ENCODE results near the gene TMEM235. TPM values are rescaled to one million over a fixed set of nuclear protein-coding genes. Genes with fewer than 3 reads are reported as not detected.

TMEM235 gene
- polyA plus RNA-seq (2011; rRNA removed) (not detected in 2 replicates), polyA minus RNA-seq (2011; rRNA and poly(A)+ RNA removed) (not detected in 2 replicates)

DNA sequence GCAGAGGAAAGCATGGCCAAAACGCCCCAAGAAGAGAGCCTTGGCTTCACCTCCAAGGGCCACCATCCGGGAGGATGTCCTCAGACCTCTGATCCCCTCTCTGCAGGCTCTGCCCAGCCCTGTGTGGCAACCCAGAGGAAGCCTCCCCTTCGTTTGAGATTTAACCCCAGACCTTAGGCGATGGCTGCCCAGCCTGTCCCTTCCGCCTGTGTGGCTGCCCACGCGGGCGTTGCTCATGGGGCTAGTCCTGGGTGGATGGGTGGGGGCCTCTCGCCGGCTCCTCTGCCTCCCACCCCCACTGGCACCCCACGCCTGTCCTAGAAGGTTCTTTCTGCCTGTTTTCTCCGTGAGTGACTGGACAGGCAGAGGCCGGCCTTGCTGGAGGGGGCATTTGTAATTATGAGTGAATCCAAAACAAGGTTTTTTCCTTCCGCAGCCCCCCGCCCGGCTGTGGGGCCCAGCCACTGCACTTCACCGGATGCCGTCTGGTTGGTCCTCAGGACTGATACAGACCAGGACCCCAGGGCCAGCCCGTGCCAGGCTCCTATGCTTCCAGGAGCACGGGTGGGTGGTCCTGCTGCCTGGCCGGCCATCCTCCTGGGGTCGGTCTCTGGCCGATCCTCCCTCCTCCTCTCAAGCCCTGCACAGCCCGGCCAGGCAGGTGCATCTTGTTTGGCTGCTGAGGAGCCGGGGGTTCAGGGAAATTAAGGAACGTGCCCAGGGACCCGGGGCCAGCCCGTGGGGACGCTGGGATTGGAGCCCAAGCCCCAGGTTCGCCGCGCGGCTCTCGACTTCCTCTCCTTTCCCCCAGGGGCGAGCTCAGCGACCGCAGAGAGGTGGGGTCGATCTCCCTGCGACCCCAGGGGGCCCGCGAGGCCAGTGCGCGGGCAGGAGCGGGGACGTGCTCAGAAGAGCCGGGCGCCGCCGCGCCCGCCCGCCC lies at the start of gene TMEM235:
Gene TMEM235 (plus strand): TSS at position 636 of the 940 bp plus-strand sequence. CDS start 393 bp downstream, outside the sequence.
- no peak for DNase-seq (ENCODE audit: low read depth, low spot score)
- Histone ChIP-seq H3K27ac (ENCODE audit: low read depth, low read length) (no peak within 1 kb of the TSS), H3K27me3 (ENCODE audit: control insufficient read depth, insufficient read depth, low read length) (peaks cover 35% of the 10 kb centered on the region), H3K4me3 (ENCODE audit: low read depth, low read length) (no peak within 1 kb of the TSS), H3K9me3 (ENCODE audit: control insufficient read depth, insufficient read depth, low read length) (no peaks in the 10 kb centered on the region; the same call in 1 of the 2 replicates)
- TF ChIP-seq, protein P1, sequence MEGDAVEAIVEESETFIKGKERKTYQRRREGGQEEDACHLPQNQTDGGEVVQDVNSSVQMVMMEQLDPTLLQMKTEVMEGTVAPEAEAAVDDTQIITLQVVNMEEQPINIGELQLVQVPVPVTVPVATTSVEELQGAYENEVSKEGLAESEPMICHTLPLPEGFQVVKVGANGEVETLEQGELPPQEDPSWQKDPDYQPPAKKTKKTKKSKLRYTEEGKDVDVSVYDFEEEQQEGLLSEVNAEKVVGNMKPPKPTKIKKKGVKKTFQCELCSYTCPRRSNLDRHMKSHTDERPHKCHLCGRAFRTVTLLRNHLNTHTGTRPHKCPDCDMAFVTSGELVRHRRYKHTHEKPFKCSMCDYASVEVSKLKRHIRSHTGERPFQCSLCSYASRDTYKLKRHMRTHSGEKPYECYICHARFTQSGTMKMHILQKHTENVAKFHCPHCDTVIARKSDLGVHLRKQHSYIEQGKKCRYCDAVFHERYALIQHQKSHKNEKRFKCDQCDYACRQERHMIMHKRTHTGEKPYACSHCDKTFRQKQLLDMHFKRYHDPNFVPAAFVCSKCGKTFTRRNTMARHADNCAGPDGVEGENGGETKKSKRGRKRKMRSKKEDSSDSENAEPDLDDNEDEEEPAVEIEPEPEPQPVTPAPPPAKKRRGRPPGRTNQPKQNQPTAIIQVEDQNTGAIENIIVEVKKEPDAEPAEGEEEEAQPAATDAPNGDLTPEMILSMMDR (IDR thresholded peaks at IDR 0.05; ENCODE audit: low read depth, low read length), result no peak
- ChIA-PET POLR2A (no interaction called here), CTCF (no interaction called here)

DNA sequence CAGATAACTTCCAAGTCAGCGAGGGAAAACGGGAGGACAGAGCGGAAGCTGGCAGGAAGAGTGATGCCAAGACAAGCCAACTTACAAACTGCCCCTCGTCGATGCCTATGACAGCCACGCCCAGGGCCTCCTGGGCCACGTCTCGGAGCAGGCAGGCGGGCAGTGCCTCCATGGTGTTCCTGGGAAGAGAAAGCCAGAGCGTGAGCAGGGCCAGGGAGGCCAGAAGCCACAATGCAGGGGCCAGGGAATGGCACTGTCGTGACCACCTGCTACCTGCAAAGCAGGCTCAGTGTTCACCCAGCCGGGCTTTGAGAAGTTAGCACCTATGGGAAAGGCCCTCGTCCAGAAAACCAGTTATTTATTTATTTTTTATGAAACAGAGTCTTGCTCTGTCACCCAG lies 48.9 kb upstream of the TMEM235 start:
- Histone ChIP-seq H3K4me3 (ENCODE audit: low read depth, low read length) (no peak overlapping the region), H3K27me3 (ENCODE audit: control insufficient read depth, insufficient read depth, low read length) (no peaks in the 10 kb centered on the region), H3K27ac (ENCODE audit: low read depth, low read length) (no peak overlapping the region), H3K9me3 (ENCODE audit: control insufficient read depth, insufficient read depth, low read length) (peaks cover 3% of the 10 kb centered on the region; the same call in 1 of the 2 replicates)
- DNase-seq (ENCODE audit: low read depth, low spot score), result no peak
- ChIA-PET CTCF (no interaction called here), POLR2A (interaction anchor here (0.7 kb wide), 1 partner anchor 44 kb away, joined by 7 read pairs; no protein-coding TSS in a partner anchor)
- TF ChIP-seq, protein P1 (IDR thresholded peaks at IDR 0.05; ENCODE audit: low read depth, low read length), result no peak

DNA sequence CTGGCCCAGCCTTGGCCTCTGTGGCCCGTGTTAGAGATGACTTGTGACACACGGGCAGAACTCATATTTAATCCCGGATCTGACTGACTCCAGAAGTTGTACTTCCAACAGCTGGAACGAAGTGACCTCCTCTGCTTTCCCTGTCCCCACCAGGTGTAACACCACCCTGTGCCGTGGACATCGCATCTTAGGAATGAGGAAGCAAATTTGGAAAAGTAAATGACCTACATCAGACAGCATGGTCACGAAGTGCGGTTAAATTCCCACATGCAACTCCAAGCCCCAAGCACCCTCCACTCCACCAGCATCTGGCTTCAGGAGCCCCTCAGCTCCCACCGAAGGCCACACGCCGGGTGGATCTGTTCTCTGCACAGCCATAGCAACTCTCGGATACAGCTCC lies 47.5 kb upstream of the TMEM235 start:
- CTCF ChIA-PET, result no interaction called here
- no peak for DNase-seq (ENCODE audit: low read depth, low spot score)

DNA sequence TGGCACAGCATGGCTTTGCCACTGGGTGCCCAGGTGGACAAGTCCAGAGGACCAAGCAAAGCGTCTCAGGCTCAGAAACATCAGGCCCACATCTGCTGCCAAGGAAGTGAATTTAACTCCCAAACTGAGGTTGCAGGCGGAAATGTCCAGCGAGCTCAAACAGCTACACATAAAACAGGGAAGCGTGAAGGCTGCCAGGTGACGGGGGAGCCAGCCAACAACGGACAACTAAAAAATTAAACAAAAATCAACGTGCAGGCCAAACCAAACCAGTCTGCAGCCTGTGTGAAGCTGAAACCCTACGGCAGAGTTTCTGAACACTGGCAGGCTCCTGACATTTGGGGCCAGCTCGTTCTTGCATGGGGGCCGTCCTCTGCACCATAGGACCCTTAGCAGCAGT lies 47.1 kb upstream of the TMEM235 start:
- ChIA-PET POLR2A (no interaction called here), CTCF (interaction anchor here (2.7 kb wide), 1 partner anchor 10 kb away, joined by 11 read pairs; no protein-coding TSS in a partner anchor)
- Histone ChIP-seq H3K9me3 (ENCODE audit: control insufficient read depth, insufficient read depth, low read length) (peaks cover under 1% of the 10 kb centered on the region; the same call in 1 of the 2 replicates), H3K27me3 (ENCODE audit: control insufficient read depth, insufficient read depth, low read length) (no peaks in the 10 kb centered on the region), H3K4me3 (ENCODE audit: low read depth, low read length) (no peak overlapping the region), H3K27ac (ENCODE audit: low read depth, low read length) (no peak overlapping the region)
- DNase-seq (ENCODE audit: low read depth, low spot score), result no peak
- TF ChIP-seq, protein P1 (IDR thresholded peaks at IDR 0.05; ENCODE audit: low read depth, low read length), result no peak

More for the DNA sequence above, 47.5 kb upstream of the TMEM235 start:
- H3K27me3 ChIP-seq (ENCODE audit: control insufficient read depth, insufficient read depth, low read length), result no peaks in the 10 kb centered on the region
- POLR2A ChIA-PET, result no interaction called here
- H3K4me3 ChIP-seq (ENCODE audit: low read depth, low read length), result no peak overlapping the region
- no peak overlapping the region for H3K27ac ChIP-seq (ENCODE audit: low read depth, low read length)
- TF ChIP-seq, protein P1 (IDR thresholded peaks at IDR 0.05; ENCODE audit: low read depth, low read length), result no peak
- H3K9me3 ChIP-seq (ENCODE audit: control insufficient read depth, insufficient read depth, low read length), result peaks cover 3% of the 10 kb centered on the region; the same call in 1 of the 2 replicates

DNA sequence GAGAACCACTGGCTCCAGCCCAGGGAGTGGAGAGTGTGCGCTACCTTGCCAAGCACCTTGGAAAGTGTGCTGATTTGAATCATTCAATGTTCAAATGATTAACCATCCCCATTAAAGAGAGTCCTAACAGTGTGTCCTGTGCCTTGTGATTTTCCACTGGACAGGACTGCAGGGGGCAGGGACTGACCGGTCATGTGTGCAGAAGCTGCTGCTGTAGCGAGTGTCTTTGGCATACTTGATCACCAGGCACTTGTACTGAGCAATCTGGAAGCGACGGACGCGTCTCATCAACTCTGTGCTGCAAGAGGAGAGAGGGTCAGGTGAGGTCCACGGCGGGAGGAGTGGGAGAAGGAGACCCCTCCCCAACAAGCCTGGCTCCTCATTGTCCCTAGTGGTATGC lies 46.6 kb upstream of the TMEM235 start:
- no peak overlapping the region for H3K4me3 ChIP-seq (ENCODE audit: low read depth, low read length)

More for the DNA sequence above, 46.6 kb upstream of the TMEM235 start:
- ChIA-PET CTCF (interaction anchor here (2.7 kb wide), 1 partner anchor 10 kb away, joined by 11 read pairs; no protein-coding TSS in a partner anchor), POLR2A (no interaction called here)
- Histone ChIP-seq H3K9me3 (ENCODE audit: control insufficient read depth, insufficient read depth, low read length) (no peaks in the 10 kb centered on the region), H3K27ac (ENCODE audit: low read depth, low read length) (no peak overlapping the region), H3K27me3 (ENCODE audit: control insufficient read depth, insufficient read depth, low read length) (no peaks in the 10 kb centered on the region)
- no peak for DNase-seq (ENCODE audit: low read depth, low spot score)
- TF ChIP-seq, protein P1 (IDR thresholded peaks at IDR 0.05; ENCODE audit: low read depth, low read length), result no peak

Data from AG04450 (cell line).